Endodermal cell (in vitro differentiated cells): ENCODE measurements around the gene CMC1. TPM values are rescaled to one million over a fixed set of nuclear protein-coding genes. Genes with fewer than 3 reads are reported as not detected.

Experiments
- DNase-seq: peaks from one replicate; pipeline ENCODE4 v3.0.0-alpha.2; 2017
- H3K27ac ChIP-seq: 2 replicates; pipeline ENCODE4 v1.5.1; 2013; ENCODE audit warnings: mild to moderate bottlenecking, low read depth, low read length, moderate library complexity
- H3K27me3 ChIP-seq: 2 replicates; pipeline ENCODE4 v1.6.1; 2013; ENCODE audit warnings: mild to moderate bottlenecking, low read length, moderate library complexity; ENCODE audit not compliant: insufficient read depth, control insufficient read depth, poor library complexity, severe bottlenecking
- H3K36me3 ChIP-seq: 2 replicates; pipeline ENCODE4 v1.7.0; 2013; ENCODE audit warnings: mild to moderate bottlenecking, low read length, moderate library complexity; ENCODE audit not compliant: control insufficient read depth, insufficient read depth
- H3K4me1 ChIP-seq: one replicate; pipeline ENCODE4 v1.7.0; 2013; ENCODE audit warnings: low read length; ENCODE audit not compliant: control insufficient read depth, insufficient read depth
- H3K4me3 ChIP-seq: 2 replicates; pipeline ENCODE4 v1.5.1; 2013; ENCODE audit warnings: mild to moderate bottlenecking, low read length, moderate library complexity
- H3K9ac ChIP-seq: 2 replicates; pipeline ENCODE4 v1.6.1; 2013; ENCODE audit warnings: mild to moderate bottlenecking, low read length, moderate library complexity; ENCODE audit not compliant: poor library complexity, severe bottlenecking; ENCODE audit errors: extremely low read depth
- H3K9me3 ChIP-seq: 2 replicates; pipeline ENCODE4 v1.6.1; 2013; ENCODE audit warnings: mild to moderate bottlenecking, low read length, moderate library complexity; ENCODE audit not compliant: control insufficient read depth
- H3K27ac Mint-ChIP-seq: 2 replicates; pipeline ENCODE4 v1.8.0; 2020; ENCODE audit warnings: mixed read lengths
- H3K27me3 Mint-ChIP-seq: 2 replicates; pipeline ENCODE4 v1.8.0; 2021; ENCODE audit warnings: mild to moderate bottlenecking, mixed read lengths; ENCODE audit not compliant: insufficient read depth
- H3K36me3 Mint-ChIP-seq: 2 replicates; pipeline ENCODE4 v1.8.0; 2020; ENCODE audit warnings: low read depth, mixed read lengths
- H3K4me1 Mint-ChIP-seq: 2 replicates; pipeline ENCODE4 v1.8.0; 2020; ENCODE audit warnings: mixed read lengths
- H3K4me3 Mint-ChIP-seq: 2 replicates; pipeline ENCODE4 v1.8.0; 2020; ENCODE audit warnings: mild to moderate bottlenecking, moderate library complexity, mixed read lengths
- H3K9me3 Mint-ChIP-seq: 2 replicates; pipeline ENCODE4 v1.8.0; 2020; ENCODE audit warnings: mild to moderate bottlenecking, mixed read lengths
- WGBS, 2 experiments: methylation state at CpG; one replicate each; pipeline versions ENCODE4 v1.1.5 to v1.1.7; 2013; ENCODE audit warnings: missing lambda C conversion rate in 2 of 2, mixed read lengths in 1 of 2; ENCODE audit not compliant: insufficient coverage in 1 of 2, insufficient read length in 1 of 2; 5-methylcytosine and 5-hydroxymethylcytosine counted together
- total RNA-seq, 2 donors: library from RNA; stranded (reverse); fragmentation: NEBNext Ultra II Directional in 1 of 2; extraction: Animal tissue kit (Norgen Biotek cat#: 25700) in 1 of 2; gene quantifications; 2 replicates in 1 of 2; 3 replicates in 1 of 2; pipeline ENCODE4 v1.2.1, GENCODE V29; 2021
- TF ChIP-seq, protein P1 (sequence below): fragments of 200-600 bp; sonication (generic); conservative IDR thresholded peaks from 2 replicates; pipeline ENCODE4 v1.5.0; 2021; ENCODE audit warnings: antibody characterized with exemption, mild to moderate bottlenecking

The CMC1 gene
- total RNA-seq, 2 donors from 2014 or later, result 23.8 to 33.6 TPM

DNA sequence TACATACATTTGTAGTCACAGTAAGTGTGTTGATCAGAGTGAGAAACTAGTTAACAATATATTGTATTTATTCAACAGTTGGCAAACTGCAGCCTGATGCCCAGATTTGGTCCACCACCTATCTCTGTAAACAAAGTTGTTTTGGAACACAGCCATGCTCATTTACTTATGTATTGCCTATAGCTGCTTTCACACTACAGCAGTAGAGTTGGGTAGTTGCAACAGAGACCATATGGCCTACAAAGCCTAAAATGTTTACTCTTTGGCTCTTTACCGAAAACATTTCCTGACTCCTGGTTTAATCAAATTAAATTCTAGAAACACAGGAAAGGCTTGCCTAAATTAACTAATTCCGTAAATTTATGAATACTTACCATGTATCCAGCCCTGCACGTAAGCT, 39.4 kb downstream of the CMC1 start:
- H3K27me3 Mint-ChIP-seq, result no peaks in the 10 kb centered on the region
- Histone ChIP-seq H3K36me3 (no peaks in the 10 kb centered on the region), H3K27ac (no peak overlapping the region), H3K9ac (no peak overlapping the region), H3K9me3 (no peaks in the 10 kb centered on the region), H3K27me3 (no peaks in the 10 kb centered on the region), H3K4me1 (peaks cover 8% of the 10 kb centered on the region), H3K4me3 (no peak overlapping the region)
- no peak overlapping the region for H3K27ac Mint-ChIP-seq
- no peaks in the 10 kb centered on the region for H3K9me3 Mint-ChIP-seq
- 91 to 100% methylated on average over 1 to 3 of the region's 3 CpGs for WGBS, 2 experiments
- peaks cover 7% of the 10 kb centered on the region for H3K36me3 Mint-ChIP-seq
- TF ChIP-seq, protein P1, sequence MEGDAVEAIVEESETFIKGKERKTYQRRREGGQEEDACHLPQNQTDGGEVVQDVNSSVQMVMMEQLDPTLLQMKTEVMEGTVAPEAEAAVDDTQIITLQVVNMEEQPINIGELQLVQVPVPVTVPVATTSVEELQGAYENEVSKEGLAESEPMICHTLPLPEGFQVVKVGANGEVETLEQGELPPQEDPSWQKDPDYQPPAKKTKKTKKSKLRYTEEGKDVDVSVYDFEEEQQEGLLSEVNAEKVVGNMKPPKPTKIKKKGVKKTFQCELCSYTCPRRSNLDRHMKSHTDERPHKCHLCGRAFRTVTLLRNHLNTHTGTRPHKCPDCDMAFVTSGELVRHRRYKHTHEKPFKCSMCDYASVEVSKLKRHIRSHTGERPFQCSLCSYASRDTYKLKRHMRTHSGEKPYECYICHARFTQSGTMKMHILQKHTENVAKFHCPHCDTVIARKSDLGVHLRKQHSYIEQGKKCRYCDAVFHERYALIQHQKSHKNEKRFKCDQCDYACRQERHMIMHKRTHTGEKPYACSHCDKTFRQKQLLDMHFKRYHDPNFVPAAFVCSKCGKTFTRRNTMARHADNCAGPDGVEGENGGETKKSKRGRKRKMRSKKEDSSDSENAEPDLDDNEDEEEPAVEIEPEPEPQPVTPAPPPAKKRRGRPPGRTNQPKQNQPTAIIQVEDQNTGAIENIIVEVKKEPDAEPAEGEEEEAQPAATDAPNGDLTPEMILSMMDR, result no peak
- peaks cover 18% of the 10 kb centered on the region for H3K4me1 Mint-ChIP-seq
- no peak overlapping the region for H3K4me3 Mint-ChIP-seq
- DNase-seq, result no peak

- Mint-ChIP-seq H3K36me3 (peaks cover 20% of the 10 kb centered on the region), H3K4me1 (peaks cover 23% of the 10 kb centered on the region), H3K27me3 (no peaks in the 10 kb centered on the region), H3K9me3 (peaks cover 5% of the 10 kb centered on the region), H3K27ac (peak overlapping the region; percentile 24), H3K4me3 (no peak overlapping the region)
- no peak overlapping the region for H3K4me3 ChIP-seq
- DNase-seq, result no peak
- TF ChIP-seq, protein P1, result peak; percentile 69
- H3K36me3 ChIP-seq, result peaks cover 3% of the 10 kb centered on the region
- H3K27me3 ChIP-seq, result no peaks in the 10 kb centered on the region
- no peak overlapping the region for H3K9ac ChIP-seq
- H3K9me3 ChIP-seq, result peaks cover 6% of the 10 kb centered on the region
- H3K4me1 ChIP-seq, result peaks cover 8% of the 10 kb centered on the region
- H3K27ac ChIP-seq, result no peak overlapping the region
These were observed 45.2 kb downstream of the CMC1 start for GRCh38 chr3:28286595-28286994.

DNA sequence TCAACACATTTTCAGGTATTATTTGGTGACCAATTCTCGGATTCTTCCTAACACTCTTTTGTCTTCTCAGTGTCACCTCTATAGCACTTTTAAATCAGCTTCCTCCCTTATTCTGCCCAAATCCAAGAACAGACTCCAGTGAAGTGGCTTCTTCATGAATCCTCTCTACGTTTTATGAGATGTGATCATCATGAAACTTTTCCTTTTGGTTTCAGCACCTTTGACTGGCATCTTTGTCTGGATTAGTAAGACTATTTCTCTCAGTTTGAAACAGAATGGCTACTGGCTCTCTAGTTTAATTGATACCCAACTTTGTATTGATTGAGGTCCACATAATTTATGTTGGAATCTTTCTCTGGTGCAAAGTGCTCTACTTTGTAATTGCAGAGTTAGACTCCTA, 45.6 kb downstream of the CMC1 start:
- TF ChIP-seq, protein P1, result no peak
- peaks cover 6% of the 10 kb centered on the region for H3K9me3 ChIP-seq
- H3K27me3 ChIP-seq, result no peaks in the 10 kb centered on the region
- no peak overlapping the region for H3K27ac ChIP-seq
- Mint-ChIP-seq H3K4me1 (peaks cover 21% of the 10 kb centered on the region), H3K27ac (no peak overlapping the region), H3K9me3 (peaks cover 6% of the 10 kb centered on the region), H3K36me3 (peaks cover 22% of the 10 kb centered on the region), H3K27me3 (no peaks in the 10 kb centered on the region), H3K4me3 (no peak overlapping the region)
- 60 to 88% methylated on average over 1 to 2 of the region's 2 CpGs for WGBS, 2 experiments
- H3K4me1 ChIP-seq, result peaks cover 6% of the 10 kb centered on the region
- no peak for DNase-seq
- H3K4me3 ChIP-seq, result no peak overlapping the region
- H3K9ac ChIP-seq, result no peak overlapping the region
- H3K36me3 ChIP-seq, result peaks cover 3% of the 10 kb centered on the region
